Measurements from ENCODE around the gene PROZ. TPM values are rescaled to one million over a fixed set of nuclear protein-coding genes. Genes with fewer than 3 reads are reported as not detected.

PROZ gene
- total and polyA plus RNA-seq, 2 of the 13 experiments (the other 11 are each of a cell fraction or from before 2014, with no cell fraction given) = 5.6 to 22.5 TPM

DNA sequence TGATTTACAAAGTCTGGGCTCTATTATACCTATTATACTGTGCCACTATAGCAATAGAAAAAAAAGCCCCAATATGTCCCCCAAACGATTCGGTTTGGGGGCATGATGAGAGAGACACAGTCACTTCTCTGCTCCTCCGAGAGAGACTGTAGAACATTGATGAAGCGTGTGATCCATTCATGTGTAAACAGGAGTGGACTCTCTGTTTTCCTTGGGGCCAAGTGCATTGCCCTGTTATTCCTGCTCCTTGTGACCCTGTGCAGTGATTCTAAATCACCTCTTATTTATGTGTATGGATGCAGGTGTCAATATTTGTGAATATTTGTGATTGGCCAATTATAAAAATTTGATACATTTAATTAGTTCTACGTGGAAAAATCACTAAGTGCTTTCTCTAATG is 18.9 kb upstream of the PROZ start (continued):
- no peak for TF ChIP-seq ZNF296 (CRISPR knock-in tag; conservative IDR thresholded peaks at IDR 0.05)
- TF ChIP-seq, protein P1, sequence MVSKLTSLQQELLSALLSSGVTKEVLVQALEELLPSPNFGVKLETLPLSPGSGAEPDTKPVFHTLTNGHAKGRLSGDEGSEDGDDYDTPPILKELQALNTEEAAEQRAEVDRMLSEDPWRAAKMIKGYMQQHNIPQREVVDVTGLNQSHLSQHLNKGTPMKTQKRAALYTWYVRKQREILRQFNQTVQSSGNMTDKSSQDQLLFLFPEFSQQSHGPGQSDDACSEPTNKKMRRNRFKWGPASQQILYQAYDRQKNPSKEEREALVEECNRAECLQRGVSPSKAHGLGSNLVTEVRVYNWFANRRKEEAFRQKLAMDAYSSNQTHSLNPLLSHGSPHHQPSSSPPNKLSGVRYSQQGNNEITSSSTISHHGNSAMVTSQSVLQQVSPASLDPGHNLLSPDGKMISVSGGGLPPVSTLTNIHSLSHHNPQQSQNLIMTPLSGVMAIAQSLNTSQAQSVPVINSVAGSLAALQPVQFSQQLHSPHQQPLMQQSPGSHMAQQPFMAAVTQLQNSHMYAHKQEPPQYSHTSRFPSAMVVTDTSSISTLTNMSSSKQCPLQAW (CRISPR knock-in tag; IDR thresholded peaks at IDR 0.05) = no peak
- TF ChIP-seq SIN3B (IDR thresholded peaks at IDR 0.05; ENCODE audit: low read length) = no peak
- TF ChIP-seq ZNF598 (CRISPR knock-in tag; IDR thresholded peaks at IDR 0.05; ENCODE audit: borderline replicate concordance) = no peak
- no peak for TF ChIP-seq RAD51 (IDR thresholded peaks at IDR 0.05; ENCODE audit: borderline replicate concordance)
- TF ChIP-seq HMG20A (CRISPR knock-in tag; IDR thresholded peaks at IDR 0.05; ENCODE audit: borderline replicate concordance) = peak; percentile 89; the same call in 1 of the 2 replicates
- TF ChIP-seq ZSCAN20 (CRISPR knock-in tag; IDR thresholded peaks at IDR 0.05; ENCODE audit: borderline replicate concordance) = no peak
- TF ChIP-seq, protein P2, sequence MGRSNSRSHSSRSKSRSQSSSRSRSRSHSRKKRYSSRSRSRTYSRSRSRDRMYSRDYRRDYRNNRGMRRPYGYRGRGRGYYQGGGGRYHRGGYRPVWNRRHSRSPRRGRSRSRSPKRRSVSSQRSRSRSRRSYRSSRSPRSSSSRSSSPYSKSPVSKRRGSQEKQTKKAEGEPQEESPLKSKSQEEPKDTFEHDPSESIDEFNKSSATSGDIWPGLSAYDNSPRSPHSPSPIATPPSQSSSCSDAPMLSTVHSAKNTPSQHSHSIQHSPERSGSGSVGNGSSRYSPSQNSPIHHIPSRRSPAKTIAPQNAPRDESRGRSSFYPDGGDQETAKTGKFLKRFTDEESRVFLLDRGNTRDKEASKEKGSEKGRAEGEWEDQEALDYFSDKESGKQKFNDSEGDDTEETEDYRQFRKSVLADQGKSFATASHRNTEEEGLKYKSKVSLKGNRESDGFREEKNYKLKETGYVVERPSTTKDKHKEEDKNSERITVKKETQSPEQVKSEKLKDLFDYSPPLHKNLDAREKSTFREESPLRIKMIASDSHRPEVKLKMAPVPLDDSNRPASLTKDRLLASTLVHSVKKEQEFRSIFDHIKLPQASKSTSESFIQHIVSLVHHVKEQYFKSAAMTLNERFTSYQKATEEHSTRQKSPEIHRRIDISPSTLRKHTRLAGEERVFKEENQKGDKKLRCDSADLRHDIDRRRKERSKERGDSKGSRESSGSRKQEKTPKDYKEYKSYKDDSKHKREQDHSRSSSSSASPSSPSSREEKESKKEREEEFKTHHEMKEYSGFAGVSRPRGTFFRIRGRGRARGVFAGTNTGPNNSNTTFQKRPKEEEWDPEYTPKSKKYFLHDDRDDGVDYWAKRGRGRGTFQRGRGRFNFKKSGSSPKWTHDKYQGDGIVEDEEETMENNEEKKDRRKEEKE (IDR thresholded peaks at IDR 0.05) = no peak
- TF ChIP-seq, protein P3, sequence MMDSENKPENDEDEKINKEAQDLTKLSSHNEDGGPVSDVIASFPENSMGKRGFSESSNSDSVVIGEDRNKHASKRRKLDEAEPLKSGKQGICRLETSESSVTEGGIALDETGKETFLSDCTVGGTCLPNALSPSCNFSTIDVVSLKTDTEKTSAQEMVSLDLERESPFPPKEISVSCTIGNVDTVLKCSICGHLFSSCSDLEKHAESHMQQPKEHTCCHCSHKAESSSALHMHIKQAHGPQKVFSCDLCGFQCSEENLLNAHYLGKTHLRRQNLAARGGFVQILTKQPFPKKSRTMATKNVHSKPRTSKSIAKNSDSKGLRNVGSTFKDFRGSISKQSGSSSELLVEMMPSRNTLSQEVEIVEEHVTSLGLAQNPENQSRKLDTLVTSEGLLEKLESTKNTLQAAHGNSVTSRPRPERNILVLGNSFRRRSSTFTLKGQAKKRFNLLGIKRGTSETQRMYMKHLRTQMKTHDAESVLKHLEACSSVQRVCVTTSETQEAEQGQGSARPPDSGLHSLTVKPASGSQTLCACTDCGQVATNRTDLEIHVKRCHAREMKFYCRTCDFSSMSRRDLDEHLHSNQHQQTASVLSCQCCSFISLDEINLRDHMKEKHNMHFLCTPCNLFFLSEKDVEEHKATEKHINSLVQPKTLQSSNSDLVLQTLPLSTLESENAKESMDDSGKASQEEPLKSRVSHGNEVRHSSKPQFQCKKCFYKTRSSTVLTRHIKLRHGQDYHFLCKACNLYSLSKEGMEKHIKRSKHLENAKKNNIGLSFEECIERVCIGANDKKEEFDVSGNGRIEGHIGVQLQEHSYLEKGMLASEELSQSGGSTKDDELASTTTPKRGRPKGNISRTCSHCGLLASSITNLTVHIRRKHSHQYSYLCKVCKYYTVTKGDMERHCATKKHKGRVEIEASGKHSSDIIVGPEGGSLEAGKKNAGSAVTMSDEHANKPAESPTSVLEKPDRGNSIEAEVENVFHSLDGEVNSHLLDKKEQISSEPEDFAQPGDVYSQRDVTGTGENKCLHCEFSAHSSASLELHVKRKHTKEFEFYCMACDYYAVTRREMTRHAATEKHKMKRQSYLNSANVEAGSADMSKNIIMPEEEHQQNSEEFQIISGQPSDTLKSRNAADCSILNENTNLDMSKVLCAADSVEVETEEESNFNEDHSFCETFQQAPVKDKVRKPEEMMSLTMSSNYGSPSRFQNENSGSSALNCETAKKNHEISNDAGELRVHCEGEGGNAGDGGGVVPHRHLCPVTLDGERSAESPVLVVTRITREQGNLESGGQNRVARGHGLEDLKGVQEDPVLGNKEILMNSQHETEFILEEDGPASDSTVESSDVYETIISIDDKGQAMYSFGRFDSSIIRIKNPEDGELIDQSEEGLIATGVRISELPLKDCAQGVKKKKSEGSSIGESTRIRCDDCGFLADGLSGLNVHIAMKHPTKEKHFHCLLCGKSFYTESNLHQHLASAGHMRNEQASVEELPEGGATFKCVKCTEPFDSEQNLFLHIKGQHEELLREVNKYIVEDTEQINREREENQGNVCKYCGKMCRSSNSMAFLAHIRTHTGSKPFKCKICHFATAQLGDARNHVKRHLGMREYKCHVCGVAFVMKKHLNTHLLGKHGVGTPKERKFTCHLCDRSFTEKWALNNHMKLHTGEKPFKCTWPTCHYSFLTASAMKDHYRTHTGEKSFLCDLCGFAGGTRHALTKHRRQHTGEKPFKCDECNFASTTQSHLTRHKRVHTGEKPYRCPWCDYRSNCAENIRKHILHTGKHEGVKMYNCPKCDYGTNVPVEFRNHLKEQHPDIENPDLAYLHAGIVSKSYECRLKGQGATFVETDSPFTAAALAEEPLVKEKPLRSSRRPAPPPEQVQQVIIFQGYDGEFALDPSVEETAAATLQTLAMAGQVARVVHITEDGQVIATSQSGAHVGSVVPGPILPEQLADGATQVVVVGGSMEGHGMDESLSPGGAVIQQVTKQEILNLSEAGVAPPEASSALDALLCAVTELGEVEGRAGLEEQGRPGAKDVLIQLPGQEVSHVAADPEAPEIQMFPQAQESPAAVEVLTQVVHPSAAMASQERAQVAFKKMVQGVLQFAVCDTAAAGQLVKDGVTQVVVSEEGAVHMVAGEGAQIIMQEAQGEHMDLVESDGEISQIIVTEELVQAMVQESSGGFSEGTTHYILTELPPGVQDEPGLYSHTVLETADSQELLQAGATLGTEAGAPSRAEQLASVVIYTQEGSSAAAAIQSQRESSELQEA (CRISPR knock-in tag; IDR thresholded peaks at IDR 0.05; ENCODE audit: not compliant biosample characterization) = peak; percentile 2
- no peak for TF ChIP-seq FOXP1 (IDR thresholded peaks at IDR 0.05)
- TF ChIP-seq FOXP1 (CRISPR knock-in tag; IDR thresholded peaks at IDR 0.05) = peak; percentile 86
- no peak for TF ChIP-seq MTA1 (CRISPR knock-in tag; IDR thresholded peaks at IDR 0.05; ENCODE audit: borderline replicate concordance)
- no peak for TF ChIP-seq HDAC6 (IDR thresholded peaks at IDR 0.05; ENCODE audit: low read depth, low read length)
- no peak for TF ChIP-seq ZBTB46 (CRISPR knock-in tag; IDR thresholded peaks at IDR 0.05; ENCODE audit: borderline replicate concordance)
- peak; percentile 38 for TF ChIP-seq ASH2L (IDR thresholded peaks at IDR 0.05; ENCODE audit: insufficient read length, low read depth, low read length)
- no peak for TF ChIP-seq ZMYM4 (CRISPR knock-in tag; IDR thresholded peaks at IDR 0.05)

Data from HepG2 (cell line).